GM12878 (cell line): ENCODE results near the gene ACACA. TPM values are rescaled to one million over a fixed set of nuclear protein-coding genes. Genes with fewer than 3 reads are reported as not detected.

Experiments used
- ATAC-seq: fragments of 200-7000 bp; cut with Tn5 transposase; 3 replicates; pipeline ENCODE4 v1.9.1; 2020; ENCODE audit warnings: mild to moderate bottlenecking, moderate library complexity
- BruUV-seq: library from RNA; stranded (reverse); fragments of 400-500 nt; replicated peaks from 2 replicates; lab custom pipeline; 2021; lab: Mats Ljungman, UMichigan
- CTCF ChIA-PET: fragments of 300-600 bp; sonication (Branson Sonifier 250); formaldehyde crosslinking; extraction: SDS; loops from one replicate; lab custom pipeline; 2021; ENCODE audit warnings: inconsistent platforms; lab: Yijun Ruan, JAX
- POLR2A ChIA-PET: fragments of 350-600 bp; formaldehyde crosslinking; extraction: SDS; loops from one replicate; lab custom pipeline; 2021; ENCODE audit warnings: inconsistent platforms; lab: Charles Lee
- RAD21 ChIA-PET: fragments of 300-600 bp; sonication (Branson Sonifier 250); formaldehyde crosslinking; loops from one replicate; lab custom pipeline; 2023; ENCODE audit warnings: antibody characterized with exemption; ENCODE audit not compliant: unreplicated experiment; lab: Charles Lee
- SMC1A ChIA-PET: fragments of 300-600 bp; sonication (Branson Sonifier 250); formaldehyde crosslinking; loops from one replicate; lab custom pipeline; 2023; ENCODE audit not compliant: unreplicated experiment, uncharacterized antibody; lab: Charles Lee
- DNase-seq: peaks from one replicate; pipeline ENCODE4 v3.0.0-alpha.2; 2011; ENCODE audit warnings: low read depth, low spot score
- FAIRE-seq: peaks from 3 replicates; lab custom pipeline; 2011; peaks lifted over from hg19 to GRCh38; lab: Jason Lieb, UNC
- H2AFZ ChIP-seq: 2 replicates; pipeline ENCODE4 v1.6.0; 2011; ENCODE audit warnings: low read depth, low read length, control low read depth; ENCODE audit not compliant: control insufficient read depth
- H3K27ac ChIP-seq: 2 replicates; pipeline ENCODE4 v1.5.1; 2011; ENCODE audit warnings: control low read depth; ENCODE audit not compliant: control insufficient read depth, insufficient read depth
- H3K27me3 ChIP-seq, 2 experiments: replicated peaks in 1 of 2; 2 replicates each; pipeline versions ENCODE4 v1.6.0 to v1.6.1; 2011; ENCODE audit warnings: low read length in 1 of 2; ENCODE audit not compliant: control insufficient read depth in 2 of 2, insufficient read depth in 2 of 2
- H3K36me3 ChIP-seq, 2 experiments: 2 replicates each; pipeline ENCODE4 v1.5.1; 2011; ENCODE audit warnings: low read length in 1 of 2; ENCODE audit not compliant: control insufficient read depth in 2 of 2, insufficient read depth in 2 of 2
- H3K4me1 ChIP-seq: 2 replicates; pipeline ENCODE4 v1.6.1; 2011; ENCODE audit warnings: mild to moderate bottlenecking, low read length, moderate library complexity, mixed read lengths; ENCODE audit not compliant: control insufficient read depth, insufficient read depth
- H3K4me2 ChIP-seq: 2 replicates; pipeline ENCODE4 v1.6.0; 2011; ENCODE audit warnings: control low read depth; ENCODE audit not compliant: control insufficient read depth, insufficient read depth
- H3K4me3 ChIP-seq: fragments of 200-600 bp; sonication (generic); 2 replicates; pipeline ENCODE4 v1.5.1; 2016
- H3K79me2 ChIP-seq: 2 replicates; pipeline ENCODE4 v1.6.0; 2011; ENCODE audit warnings: low read length; ENCODE audit not compliant: control insufficient read depth, insufficient read depth
- H3K9ac ChIP-seq: 2 replicates; pipeline ENCODE4 v1.8.0; 2011; ENCODE audit warnings: low read length, control low read depth, mixed read lengths; ENCODE audit not compliant: control insufficient read depth, insufficient read depth
- H3K9me3 ChIP-seq: replicated peaks from 3 replicates; pipeline ENCODE4 v1.5.1; 2011; ENCODE audit warnings: mild to moderate bottlenecking, low read length; ENCODE audit not compliant: control insufficient read depth, insufficient read depth
- H4K20me1 ChIP-seq: 2 replicates; pipeline ENCODE4 v1.6.0; 2011; ENCODE audit not compliant: control insufficient read depth, insufficient read depth
- CHD2 ChIP-seq: IDR thresholded peaks from 2 replicates; pipeline ENCODE4 v1.6.1; 2011; ENCODE audit warnings: low read depth, low read length, improper control_type of control experiment, borderline replicate concordance
- CREB1 ChIP-seq: IDR thresholded peaks from 2 replicates; pipeline ENCODE4 v1.6.1; 2012; ENCODE audit warnings: low read depth, mild to moderate bottlenecking, inconsistent platforms
- ETV6 ChIP-seq, 2 experiments: fragments of 450-650 bp in 1 of 2; IDR thresholded peaks in 1 of 2; conservative IDR thresholded peaks in 1 of 2; 2 replicates each; pipeline ENCODE4 v1.6.1; 2014; ENCODE audit warnings: antibody characterized with exemption in 1 of 2, borderline replicate concordance in 1 of 2, low read depth in 1 of 2, mild to moderate bottlenecking in 1 of 2, moderate library complexity in 1 of 2
- FOXM1 ChIP-seq: IDR thresholded peaks from 2 replicates; pipeline ENCODE4 v1.6.1; 2012; ENCODE audit warnings: low read depth, mild to moderate bottlenecking, inconsistent platforms, low read length, moderate library complexity
- HDGF ChIP-seq: fragments of 450-650 bp; IDR thresholded peaks from 2 replicates; pipeline ENCODE4 v1.6.1; 2016; ENCODE audit warnings: antibody characterized with exemption
- JUNB ChIP-seq: IDR thresholded peaks from 2 replicates; pipeline ENCODE4 v1.6.1; 2016; ENCODE audit warnings: antibody characterized with exemption, mild to moderate bottlenecking
- LARP7 ChIP-seq: fragments of 450-650 bp; IDR thresholded peaks from 2 replicates; pipeline ENCODE4 v1.6.1; 2017; ENCODE audit warnings: mild to moderate bottlenecking
- MYC ChIP-seq: IDR thresholded peaks from 2 replicates; pipeline ENCODE4 v1.6.1; 2011; ENCODE audit warnings: mild to moderate bottlenecking, low read length, moderate library complexity, inconsistent platforms; ENCODE audit not compliant: insufficient read depth, insufficient replicate concordance, insufficient read length, severe bottlenecking
- RFX5 ChIP-seq: IDR thresholded peaks from 2 replicates; pipeline ENCODE4 v1.6.1; 2011; ENCODE audit warnings: low read depth, low read length, improper control_type of control experiment
- SPI1 ChIP-seq: IDR thresholded peaks from 2 replicates; pipeline ENCODE4 v1.6.1; 2011; ENCODE audit warnings: low read depth, mild to moderate bottlenecking, low read length, moderate library complexity, borderline replicate concordance; ENCODE audit not compliant: insufficient read depth
- SUZ12 ChIP-seq: fragments of 200-600 bp; sonication (generic); IDR thresholded peaks from one replicate; pipeline ENCODE4 v1.6.1; 2018; ENCODE audit warnings: antibody characterized with exemption, mild to moderate bottlenecking; ENCODE audit not compliant: unreplicated experiment
- USF1 ChIP-seq: IDR thresholded peaks from 2 replicates; pipeline ENCODE4 v1.6.1; 2011; ENCODE audit warnings: borderline replicate concordance, low read depth, mild to moderate bottlenecking, moderate library complexity, mixed read lengths, low read length; ENCODE audit not compliant: insufficient read depth; ENCODE audit errors: extremely low read length
- ZBED1 ChIP-seq: IDR thresholded peaks from 2 replicates; pipeline ENCODE4 v1.6.1; 2016; ENCODE audit warnings: borderline replicate concordance
- ZNF384 ChIP-seq: IDR thresholded peaks from 2 replicates; pipeline ENCODE4 v1.6.1; 2012; ENCODE audit warnings: low read depth, mild to moderate bottlenecking, low read length, improper control_type of control experiment, borderline replicate concordance
- WGBS: methylation state at CpG from one replicate; pipeline ENCODE4 v1.1.6; 2016; ENCODE audit warnings: low lambda C conversion rate; ENCODE audit not compliant: insufficient replicate concordance, insufficient coverage; ENCODE audit errors: missing lambda C conversion rate; 5-methylcytosine and 5-hydroxymethylcytosine counted together
- in situ Hi-C: fragments of 300-500 bp; cut with MboI; formaldehyde crosslinking; loops from 9 replicates; pipeline ENCODE4 v1.14.3; 2018; ENCODE audit warnings: mixed read lengths
- intact Hi-C: fragments of 100-400 bp; cut with micrococcal nuclease; formaldehyde crosslinking; loops from one replicate; pipeline ENCODE4 v1.14.2; 2022; ENCODE audit not compliant: unreplicated experiment
- polyA plus RNA-seq, 11 experiments: library from polyadenylated mRNA; depleted of rRNA in 4 of 11; unstranded in 6 of 11; stranded (reverse) in 5 of 11; fragments of >200 nt; fragmentation: Nextera tagmentation in 4 of 11; fragmentation: Illumina TruSeq in 1 of 11; extraction: Ambion mirVana in 4 of 11; extraction: Trizol in 1 of 11; gene quantifications; 1 replicate in 1 of 11; 2 replicates in 10 of 11; pipeline versions ENCODE4 v1.2.1 to v1.2.3, GENCODE V29; 2011 to 2016; ENCODE audit warnings: inconsistent platforms in 2 of 11, missing spikeins in 2 of 11, low read depth in 1 of 11
- total RNA-seq, 4 experiments: library from RNA; depleted of rRNA in 3 of 4; stranded (reverse); fragments of >200 nt in 3 of 4; fragmentation: Illumina TruSeq in 1 of 4; extraction: Trizol in 1 of 4; gene quantifications; 2 replicates each; pipeline versions ENCODE4 v1.2.1 to v1.2.3, GENCODE V29; 2013 to 2021
- TF ChIP-seq, protein P1 (sequence below): fragments of 450-650 bp; formaldehyde crosslinking; IDR thresholded peaks from 2 replicates; pipeline ENCODE4 v1.5.0; 2022; ENCODE audit warnings: mild to moderate bottlenecking, missing genetic modification characterization
- TF ChIP-seq, protein P2 (sequence below): IDR thresholded peaks from 2 replicates; pipeline ENCODE4 v1.6.1; 2012; ENCODE audit warnings: low read length, inconsistent platforms
- TF ChIP-seq, protein P3 (sequence below), 3 experiments: IDR thresholded peaks in 2 of 3; conservative IDR thresholded peaks in 1 of 3; 2 replicates each; pipeline ENCODE4 v1.5.1; 2011; ENCODE audit warnings: low read depth in 3 of 3, low read length in 3 of 3, mild to moderate bottlenecking in 3 of 3, control low read depth in 2 of 3, moderate library complexity in 2 of 3, inconsistent platforms in 1 of 3, mixed read lengths in 1 of 3; ENCODE audit not compliant: control insufficient read depth in 2 of 3, insufficient read depth in 1 of 3; ENCODE audit errors: extremely low read depth in 1 of 3

Gene ACACA
- total and polyA plus RNA-seq, 10 of the 15 experiments (the other 5 are each of a cell fraction or from before 2014, with no cell fraction given): 12.9 to 74.2 (median 32.0) TPM

DNA sequence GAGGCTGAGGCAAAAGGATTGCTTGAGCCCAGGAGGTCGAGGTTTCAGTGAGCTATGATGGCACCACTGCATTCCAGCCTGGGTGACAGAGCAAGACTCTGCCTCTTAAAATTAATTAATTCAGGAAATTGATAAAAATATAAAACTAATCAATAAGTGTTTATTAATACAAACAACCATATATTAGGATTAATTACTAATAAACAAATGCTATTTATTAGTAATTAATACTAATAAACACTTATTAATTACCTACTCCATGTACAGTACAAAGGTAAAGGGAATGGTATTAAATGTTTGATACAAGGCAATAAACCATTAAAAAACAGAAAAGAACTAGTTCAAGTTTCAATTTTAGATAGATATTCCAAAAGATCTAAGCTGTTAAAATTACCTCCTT, 150.0 kb downstream of the ACACA start:
- Histone ChIP-seq H3K36me3 (peaks cover 3 to 7% of the 10 kb centered on the region in 2 experiments), H4K20me1 (no peaks in the 10 kb centered on the region), H3K9ac (no peak overlapping the region), H3K4me2 (no peak overlapping the region), H3K79me2 (no peaks in the 10 kb centered on the region), H3K27me3 (no peaks in the 10 kb centered on the region), H3K4me3 (no peak overlapping the region), H2AFZ (no peak overlapping the region), H3K4me1 (no peaks in the 10 kb centered on the region), H3K27ac (no peak overlapping the region), H3K9me3 (no peaks in the 10 kb centered on the region)
- ATAC-seq: no peak
- WGBS: 100% methylated on average over 1 of the region's 1 CpG
- in situ Hi-C loops: no loop called here
- intact Hi-C loops: no loop called here
- FAIRE-seq: no peak
- ChIA-PET CTCF (interaction anchor here (1.1 kb wide), 1 partner anchor 17 kb away, joined by 5 read pairs; no protein-coding TSS in a partner anchor), SMC1A (no interaction called here), RAD21 (no interaction called here), POLR2A (no interaction called here)
- no TSS peak for BruUV-seq
- DNase-seq: no peak
- TF ChIP-seq USF1 (no peak), HDGF (no peak), FOXM1 (no peak), ZBED1 (no peak), LARP7 (no peak), CHD2 (no peak), JUNB (no peak), ETV6 (conservative IDR thresholded peaks at IDR 0.05 in 1 of 2, IDR thresholded peaks at IDR 0.05 in 1 of 2; ENCODE audit: borderline replicate concordance in 1 of 2, low read depth in 1 of 2) (no peak), SUZ12 (no peak), SPI1 (no peak), MYC (no peak), ZNF384 (no peak), CREB1 (no peak), RFX5 (no peak)
- TF ChIP-seq, protein P1, sequence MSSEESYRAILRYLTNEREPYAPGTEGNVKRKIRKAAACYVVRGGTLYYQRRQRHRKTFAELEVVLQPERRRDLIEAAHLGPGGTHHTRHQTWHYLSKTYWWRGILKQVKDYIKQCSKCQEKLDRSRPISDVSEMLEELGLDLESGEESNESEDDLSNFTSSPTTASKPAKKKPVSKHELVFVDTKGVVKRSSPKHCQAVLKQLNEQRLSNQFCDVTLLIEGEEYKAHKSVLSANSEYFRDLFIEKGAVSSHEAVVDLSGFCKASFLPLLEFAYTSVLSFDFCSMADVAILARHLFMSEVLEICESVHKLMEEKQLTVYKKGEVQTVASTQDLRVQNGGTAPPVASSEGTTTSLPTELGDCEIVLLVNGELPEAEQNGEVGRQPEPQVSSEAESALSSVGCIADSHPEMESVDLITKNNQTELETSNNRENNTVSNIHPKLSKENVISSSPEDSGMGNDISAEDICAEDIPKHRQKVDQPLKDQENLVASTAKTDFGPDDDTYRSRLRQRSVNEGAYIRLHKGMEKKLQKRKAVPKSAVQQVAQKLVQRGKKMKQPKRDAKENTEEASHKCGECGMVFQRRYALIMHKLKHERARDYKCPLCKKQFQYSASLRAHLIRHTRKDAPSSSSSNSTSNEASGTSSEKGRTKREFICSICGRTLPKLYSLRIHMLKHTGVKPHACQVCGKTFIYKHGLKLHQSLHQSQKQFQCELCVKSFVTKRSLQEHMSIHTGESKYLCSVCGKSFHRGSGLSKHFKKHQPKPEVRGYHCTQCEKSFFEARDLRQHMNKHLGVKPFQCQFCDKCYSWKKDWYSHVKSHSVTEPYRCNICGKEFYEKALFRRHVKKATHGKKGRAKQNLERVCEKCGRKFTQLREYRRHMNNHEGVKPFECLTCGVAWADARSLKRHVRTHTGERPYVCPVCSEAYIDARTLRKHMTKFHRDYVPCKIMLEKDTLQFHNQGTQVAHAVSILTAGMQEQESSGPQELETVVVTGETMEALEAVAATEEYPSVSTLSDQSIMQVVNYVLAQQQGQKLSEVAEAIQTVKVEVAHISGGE (CRISPR knock-in tag): no peak
- TF ChIP-seq, protein P2, sequence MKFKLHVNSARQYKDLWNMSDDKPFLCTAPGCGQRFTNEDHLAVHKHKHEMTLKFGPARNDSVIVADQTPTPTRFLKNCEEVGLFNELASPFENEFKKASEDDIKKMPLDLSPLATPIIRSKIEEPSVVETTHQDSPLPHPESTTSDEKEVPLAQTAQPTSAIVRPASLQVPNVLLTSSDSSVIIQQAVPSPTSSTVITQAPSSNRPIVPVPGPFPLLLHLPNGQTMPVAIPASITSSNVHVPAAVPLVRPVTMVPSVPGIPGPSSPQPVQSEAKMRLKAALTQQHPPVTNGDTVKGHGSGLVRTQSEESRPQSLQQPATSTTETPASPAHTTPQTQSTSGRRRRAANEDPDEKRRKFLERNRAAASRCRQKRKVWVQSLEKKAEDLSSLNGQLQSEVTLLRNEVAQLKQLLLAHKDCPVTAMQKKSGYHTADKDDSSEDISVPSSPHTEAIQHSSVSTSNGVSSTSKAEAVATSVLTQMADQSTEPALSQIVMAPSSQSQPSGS: no peak
- TF ChIP-seq, protein P3, sequence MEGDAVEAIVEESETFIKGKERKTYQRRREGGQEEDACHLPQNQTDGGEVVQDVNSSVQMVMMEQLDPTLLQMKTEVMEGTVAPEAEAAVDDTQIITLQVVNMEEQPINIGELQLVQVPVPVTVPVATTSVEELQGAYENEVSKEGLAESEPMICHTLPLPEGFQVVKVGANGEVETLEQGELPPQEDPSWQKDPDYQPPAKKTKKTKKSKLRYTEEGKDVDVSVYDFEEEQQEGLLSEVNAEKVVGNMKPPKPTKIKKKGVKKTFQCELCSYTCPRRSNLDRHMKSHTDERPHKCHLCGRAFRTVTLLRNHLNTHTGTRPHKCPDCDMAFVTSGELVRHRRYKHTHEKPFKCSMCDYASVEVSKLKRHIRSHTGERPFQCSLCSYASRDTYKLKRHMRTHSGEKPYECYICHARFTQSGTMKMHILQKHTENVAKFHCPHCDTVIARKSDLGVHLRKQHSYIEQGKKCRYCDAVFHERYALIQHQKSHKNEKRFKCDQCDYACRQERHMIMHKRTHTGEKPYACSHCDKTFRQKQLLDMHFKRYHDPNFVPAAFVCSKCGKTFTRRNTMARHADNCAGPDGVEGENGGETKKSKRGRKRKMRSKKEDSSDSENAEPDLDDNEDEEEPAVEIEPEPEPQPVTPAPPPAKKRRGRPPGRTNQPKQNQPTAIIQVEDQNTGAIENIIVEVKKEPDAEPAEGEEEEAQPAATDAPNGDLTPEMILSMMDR (IDR thresholded peaks at IDR 0.05 in 2 of 3, conservative IDR thresholded peaks at IDR 0.05 in 1 of 3; ENCODE audit: control insufficient read depth in 2 of 3, extremely low read depth in 1 of 3, insufficient read depth in 1 of 3, low read depth in 3 of 3, low read length in 3 of 3): no peak
